HG03571 (cell line): ENCODE data around the gene DEDD.

Experiments used
- ATAC-seq: cut with Tn5 transposase; IDR thresholded peaks from one replicate; pipeline ENCODE4 v1.9.1; 2021; ENCODE audit not compliant: unreplicated experiment

DEDD gene

GRCh38 chr1:161077426-161077825 lies 55.0 kb downstream of the DEDD start:
- ATAC-seq: no peak

GRCh38 chr1:161076410-161076809 lies 56.1 kb downstream of the DEDD start:
- ATAC-seq: no peak

GRCh38 chr1:161074676-161075368 lies 57.6 kb downstream of the DEDD start:
- ATAC-seq: no peak

DNA sequence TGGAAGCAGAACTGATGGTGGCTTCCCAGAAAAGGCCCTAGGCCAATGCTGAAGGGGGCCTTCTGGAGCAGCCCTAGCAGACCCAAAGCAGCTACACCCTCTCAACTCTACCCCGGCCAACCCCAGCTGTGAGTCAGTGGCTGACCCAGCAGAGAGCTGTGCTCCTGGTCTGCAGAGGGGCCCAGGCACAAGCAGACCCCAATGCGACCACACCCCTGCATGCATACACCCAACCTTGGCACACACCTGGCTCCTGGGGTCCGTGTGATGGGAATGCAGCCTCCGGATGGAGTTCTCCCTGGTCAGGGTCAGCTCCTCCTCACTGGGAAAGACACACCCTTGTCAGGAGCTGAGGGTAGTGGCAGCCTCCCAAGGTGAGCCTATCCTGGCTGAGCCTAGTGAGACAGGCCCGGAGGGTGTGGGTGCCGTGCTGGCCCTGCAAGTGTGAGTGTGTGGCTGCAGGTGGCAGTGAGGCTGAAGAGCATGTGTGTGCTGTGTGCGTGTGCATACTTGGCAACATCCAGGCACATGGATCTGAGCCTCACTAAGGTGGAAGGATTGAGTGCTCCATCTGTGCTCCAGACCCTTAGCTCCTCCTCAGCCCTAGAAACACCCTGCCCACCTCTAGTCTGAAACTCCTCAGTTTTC lies 58.9 kb downstream of the DEDD start:
- no peak for ATAC-seq

- no peak for ATAC-seq
These were observed 59.6 kb downstream of the DEDD start for GRCh38 chr1:161072751-161073449.

DNA sequence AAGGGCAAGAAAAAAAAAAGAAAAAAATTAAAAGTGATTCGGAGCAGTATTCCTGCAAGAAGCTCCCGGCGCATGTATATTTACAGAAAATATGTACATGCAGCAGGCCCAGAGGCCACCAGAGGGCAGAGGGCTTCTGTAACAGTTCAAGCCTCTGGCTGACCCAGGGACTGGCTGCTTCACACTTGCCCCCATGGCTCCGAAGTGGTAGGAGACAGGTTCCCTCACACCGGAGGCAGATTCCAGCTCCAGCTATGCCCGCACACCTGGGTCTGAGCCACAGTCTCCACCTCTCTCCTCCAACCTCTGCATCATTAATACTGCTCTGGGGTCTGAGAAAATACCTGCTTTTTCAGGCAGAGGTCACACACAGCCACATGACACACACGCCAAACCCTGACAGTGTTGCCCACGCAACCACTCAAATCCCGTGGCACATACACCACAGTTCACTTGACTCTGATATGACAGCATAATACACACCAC lies 60.5 kb downstream of the DEDD start:
- ATAC-seq: no peak
